ENCODE results near the gene PKN1. TPM values are rescaled to one million over a fixed set of nuclear protein-coding genes. Genes with fewer than 3 reads are reported as not detected.

PKN1 gene
- total and polyA plus RNA-seq, 2 of the 4 experiments (the other 2 are of a cell fraction), result 39.1 to 41.4 TPM

- CTCF ChIA-PET, result interaction anchor here (0.5 kb wide), 1 partner anchor 253 kb away, joined by 3 read pairs; no protein-coding TSS in a partner anchor
- no peak overlapping the region for H3K4me3 ChIP-seq (ENCODE audit: insufficient read depth, low read depth, low read length)
Measured at GRCh38 chr19:14394167-14394566, 38.9 kb upstream of the PKN1 start.

More at GRCh38 chr19:14394167-14394566, 38.9 kb upstream of the PKN1 start:
- H4K20me1 ChIP-seq (ENCODE audit: insufficient read depth, low read length), result no peaks in the 10 kb centered on the region
- H4K91ac ChIP-seq (ENCODE audit: insufficient read depth, low read depth, low read length), result no peak overlapping the region
- no peak overlapping the region for H3K56ac ChIP-seq (ENCODE audit: extremely low read depth, insufficient read depth, low read length)
- H2AFZ ChIP-seq (replicated peaks; ENCODE audit: low read length, poor library complexity), result no peak overlapping the region
- in situ Hi-C loops (cut with MboI; ENCODE audit: low sequenced_read_pairs), result no loop called here
- H3K36me3 ChIP-seq (ENCODE audit: control insufficient read depth, insufficient read depth, low read length), result peaks cover 10% of the 10 kb centered on the region
- no peak overlapping the region for H3K4me2 ChIP-seq (ENCODE audit: low read depth, low read length)
- H3K9me1 ChIP-seq (ENCODE audit: insufficient read depth, low read length), result 0 out of 2 replicates have a peak, but pooled peaks cover 3% of the 10 kb centered on the region
- no peaks in the 10 kb centered on the region for H3K79me1 ChIP-seq (ENCODE audit: low read depth in 1 of 2, low read length in 2 of 2)
- H2BK15ac ChIP-seq (ENCODE audit: low read depth, low read length), result no peak overlapping the region
- dilution Hi-C loops (cut with HindIII; ENCODE audit: low sequenced_read_pairs, unreplicated experiment), result no loop called here
- DNase-seq (no peak), ATAC-seq (ENCODE audit: low read depth) (no peak)
- no peak overlapping the region for H4K5ac ChIP-seq (ENCODE audit: low read depth, low read length)
- no peak overlapping the region for H3K23ac ChIP-seq (ENCODE audit: low read depth, low read length)
- no peak overlapping the region for H3K27ac ChIP-seq (ENCODE audit: insufficient read depth, low read length)
- H3K4ac ChIP-seq (ENCODE audit: low read depth, low read length), result no peak overlapping the region
- no peak overlapping the region; the same call in 1 of the 2 replicates for H2AK5ac ChIP-seq (ENCODE audit: low read depth, low read length)
- no peak overlapping the region for H4K8ac ChIP-seq (ENCODE audit: low read depth in 2 of 2, low read length in 2 of 2)
- TF ChIP-seq BHLHE40 (IDR thresholded peaks at IDR 0.05; ENCODE audit: low read depth, low read length) (no peak), POLR2A (IDR thresholded peaks at IDR 0.05; ENCODE audit: low read depth, low read length) (no peak), FOS (IDR thresholded peaks at IDR 0.05; ENCODE audit: low read depth, low read length) (no peak), CTCF (conservative IDR thresholded peaks at IDR 0.05; ENCODE audit: low read depth, low read length) (no peak), USF2 (IDR thresholded peaks at IDR 0.05; ENCODE audit: low read depth, low read length) (no peak), MAZ (IDR thresholded peaks at IDR 0.05; ENCODE audit: borderline replicate concordance, low read depth, low read length) (no peak), RCOR1 (IDR thresholded peaks at IDR 0.05; ENCODE audit: insufficient replicate concordance, low read length) (no peak), MXI1 (IDR thresholded peaks at IDR 0.05; ENCODE audit: borderline replicate concordance, low read depth, low read length) (no peak), RAD21 (IDR thresholded peaks at IDR 0.05; ENCODE audit: low read length) (no peak), SMC3 (IDR thresholded peaks at IDR 0.05; ENCODE audit: low read depth, low read length) (no peak), RFX5 (IDR thresholded peaks at IDR 0.05; ENCODE audit: low read depth, low read length) (no peak), MAFK (IDR thresholded peaks at IDR 0.05; ENCODE audit: low read depth, low read length) (no peak), ELK1 (IDR thresholded peaks at IDR 0.05; ENCODE audit: borderline replicate concordance, low read depth, low read length) (no peak), CEBPB (IDR thresholded peaks at IDR 0.05; ENCODE audit: low read depth, low read length) (no peak), NFE2L2 (IDR thresholded peaks at IDR 0.05; ENCODE audit: low read depth, low read length) (no peak)
- no peak overlapping the region for H2BK20ac ChIP-seq (ENCODE audit: low read depth, low read length)
- no peak overlapping the region for H2AK9ac ChIP-seq (replicated peaks; ENCODE audit: low read depth, low read length, poor library complexity)
- POLR2A ChIA-PET (ENCODE audit: unreplicated experiment), result no interaction called here
- no peak overlapping the region for H3K14ac ChIP-seq (replicated peaks; ENCODE audit: low read depth, low read length)
- no peaks in the 10 kb centered on the region for H3K27me3 ChIP-seq (ENCODE audit: control insufficient read depth, insufficient read depth, low read length)
- 93% methylated on average over 3 of the region's 9 CpGs; no CpG with 5 or more reads in 1 of the 2 experiments for WGBS, 2 experiments (ENCODE audit: extremely low coverage in 2 of 2, insufficient read length in 1 of 2)
- H3K9me3 ChIP-seq (ENCODE audit: control insufficient read depth, insufficient read depth, low read length), result no peaks in the 10 kb centered on the region
- no peak overlapping the region for H3K9ac ChIP-seq (ENCODE audit: low read depth, low read length)
- H3K18ac ChIP-seq (ENCODE audit: low read depth, low read length), result no peak overlapping the region
- BruUV-seq (replicated peaks), result no TSS peak
- no peak overlapping the region for H2BK120ac ChIP-seq (ENCODE audit: low read depth, low read length)
- H2BK5ac ChIP-seq (ENCODE audit: low read depth, low read length, poor library complexity, severe bottlenecking), result no peak overlapping the region
- intact Hi-C loops (cut with micrococcal nuclease), result no loop called here
- no peaks in the 10 kb centered on the region for H3K4me1 ChIP-seq (ENCODE audit: control insufficient read depth, insufficient read depth, low read length)

Data from IMR-90 (cell line).